ENCODE results near the gene C1QTNF9B.
A peak's percentile ranks its signal among the peaks of the same experiment; 100 is the strongest.

C1QTNF9B gene

GRCh38 chr13:23859455-23859854 lies 37.8 kb downstream of the C1QTNF9B start:
- no peak overlapping the region for H3K4me3 Mint-ChIP-seq
- no peaks in the 10 kb centered on the region for H3K9me3 Mint-ChIP-seq
- no peaks in the 10 kb centered on the region for H3K4me1 Mint-ChIP-seq
- no peak for TF ChIP-seq CTCF (IDR thresholded peaks at IDR 0.05; ENCODE audit: unreplicated experiment in 3 of 3)
- no peak overlapping the region for H3K27ac Mint-ChIP-seq
- no peaks in the 10 kb centered on the region for H3K27me3 Mint-ChIP-seq (ENCODE audit: low read depth)
- peaks cover 26% of the 10 kb centered on the region for H3K36me3 Mint-ChIP-seq (ENCODE audit: low read depth)

GRCh38 chr13:23858546-23858945 lies 38.8 kb downstream of the C1QTNF9B start:
- no peak for TF ChIP-seq CTCF (IDR thresholded peaks at IDR 0.05; ENCODE audit: unreplicated experiment in 3 of 3)
- H3K4me3 Mint-ChIP-seq: no peak overlapping the region
- no peaks in the 10 kb centered on the region for H3K9me3 Mint-ChIP-seq
- no peaks in the 10 kb centered on the region for H3K27me3 Mint-ChIP-seq (ENCODE audit: low read depth)
- H3K4me1 Mint-ChIP-seq: no peaks in the 10 kb centered on the region
- H3K27ac Mint-ChIP-seq: no peak overlapping the region
- H3K36me3 Mint-ChIP-seq (ENCODE audit: low read depth): peaks cover 30% of the 10 kb centered on the region

GRCh38 chr13:23856008-23856750 lies 41.1 kb downstream of the C1QTNF9B start:
- no peak overlapping the region for H3K27ac Mint-ChIP-seq

GRCh38 chr13:23855360-23855759 lies 41.9 kb downstream of the C1QTNF9B start:
- Mint-ChIP-seq H3K4me1 (peaks cover 6% of the 10 kb centered on the region), H3K9me3 (no peaks in the 10 kb centered on the region), H3K4me3 (no peak overlapping the region), H3K27ac (peak overlapping the region in 1 of 3 experiments; percentile 17), H3K27me3 (ENCODE audit: low read depth) (no peaks in the 10 kb centered on the region), H3K36me3 (ENCODE audit: low read depth) (peaks cover 23% of the 10 kb centered on the region)
- no peak for TF ChIP-seq CTCF (IDR thresholded peaks at IDR 0.05; ENCODE audit: unreplicated experiment in 3 of 3)

More at GRCh38 chr13:23856008-23856750, 41.1 kb downstream of the C1QTNF9B start:
- Mint-ChIP-seq H3K4me3 (no peak overlapping the region), H3K27me3 (ENCODE audit: low read depth) (no peaks in the 10 kb centered on the region), H3K4me1 (no peaks in the 10 kb centered on the region), H3K9me3 (no peaks in the 10 kb centered on the region), H3K36me3 (ENCODE audit: low read depth) (peaks cover 29% of the 10 kb centered on the region)
- no peak for TF ChIP-seq CTCF (IDR thresholded peaks at IDR 0.05; ENCODE audit: unreplicated experiment in 3 of 3)

- Mint-ChIP-seq H3K9me3 (no peaks in the 10 kb centered on the region), H3K27me3 (ENCODE audit: low read depth) (no peaks in the 10 kb centered on the region), H3K27ac (no peak overlapping the region), H3K4me3 (no peak overlapping the region), H3K36me3 (ENCODE audit: low read depth) (peaks cover 20% of the 10 kb centered on the region), H3K4me1 (peaks cover 13% of the 10 kb centered on the region)
- TF ChIP-seq CTCF (IDR thresholded peaks at IDR 0.05; ENCODE audit: unreplicated experiment in 3 of 3): no peak
These were observed 45.0 kb downstream of the C1QTNF9B start for GRCh38 chr13:23852351-23852750.

- no peak overlapping the region for H3K4me3 Mint-ChIP-seq
- peaks cover 13% of the 10 kb centered on the region for H3K4me1 Mint-ChIP-seq
- H3K9me3 Mint-ChIP-seq: no peaks in the 10 kb centered on the region
- no peak for TF ChIP-seq CTCF (IDR thresholded peaks at IDR 0.05; ENCODE audit: unreplicated experiment in 3 of 3)
- H3K36me3 Mint-ChIP-seq (ENCODE audit: low read depth): peaks cover 18% of the 10 kb centered on the region
- H3K27me3 Mint-ChIP-seq (ENCODE audit: low read depth): no peaks in the 10 kb centered on the region
- H3K27ac Mint-ChIP-seq: no peak overlapping the region
These were observed 46.2 kb downstream of the C1QTNF9B start for GRCh38 chr13:23851106-23851505.

Data from nephron (organoid).